Progenitor cell of endocrine pancreas (in vitro differentiated cells): ENCODE results near the gene NAA25. TPM values are rescaled to one million over a fixed set of nuclear protein-coding genes. Genes with fewer than 3 reads are reported as not detected.

ENCODE experiments used
- DNase-seq: peaks from one replicate; pipeline ENCODE4 v3.0.0; 2021; ENCODE audit warnings: low spot score; ENCODE audit not compliant: unreplicated experiment
- H3K27ac Mint-ChIP-seq: 2 replicates; pipeline ENCODE4 v1.8.0; 2021; ENCODE audit warnings: mild to moderate bottlenecking, moderate library complexity, mixed read lengths
- H3K27me3 Mint-ChIP-seq: 2 replicates; pipeline ENCODE4 v1.8.0; 2021; ENCODE audit warnings: mixed read lengths
- H3K36me3 Mint-ChIP-seq: 2 replicates; pipeline ENCODE4 v1.8.0; 2022; ENCODE audit warnings: mixed read lengths; ENCODE audit not compliant: insufficient read depth
- H3K4me1 Mint-ChIP-seq: 2 replicates; pipeline ENCODE4 v1.8.0; 2021; ENCODE audit warnings: low read depth, mixed read lengths
- H3K4me3 Mint-ChIP-seq: 2 replicates; pipeline ENCODE4 v1.8.0; 2021; ENCODE audit warnings: low read depth, mild to moderate bottlenecking, moderate library complexity, mixed read lengths
- H3K9me3 Mint-ChIP-seq: 2 replicates; pipeline ENCODE4 v1.8.0; 2021; ENCODE audit warnings: low read depth, mixed read lengths
- total RNA-seq: library from RNA; stranded (reverse); gene quantifications from 2 replicates; pipeline ENCODE4 v1.2.1, GENCODE V29; 2021
- TF ChIP-seq, protein P1 (sequence below): fragments of 200-600 bp; sonication (generic); IDR thresholded peaks from one replicate; pipeline ENCODE4 v1.5.0; 2021; ENCODE audit warnings: antibody characterized with exemption, mild to moderate bottlenecking; ENCODE audit not compliant: unreplicated experiment

Gene NAA25
- total RNA-seq, 1 donor from 2014 or later = 34.5 TPM

DNA sequence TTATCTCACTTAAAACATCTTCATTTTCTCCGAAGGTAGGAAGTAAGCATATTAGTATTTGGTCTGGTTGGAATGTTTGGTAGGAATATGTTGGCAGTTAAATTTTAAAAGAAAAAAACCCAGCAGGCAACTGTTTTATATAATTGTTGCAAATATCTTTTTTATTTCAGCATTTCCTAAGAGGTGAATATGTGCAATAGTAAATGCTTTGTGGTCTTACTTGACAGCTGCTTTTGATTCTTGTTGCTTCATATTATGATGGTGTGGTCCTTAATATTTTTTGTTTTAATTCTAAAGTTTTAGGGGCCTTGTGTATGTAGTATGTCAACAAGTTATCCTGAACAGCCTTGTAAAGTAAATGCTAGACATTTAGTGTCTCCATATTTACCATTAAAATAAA is 23.1 kb upstream of the NAA25 start:
- H3K27me3 Mint-ChIP-seq = no peaks in the 10 kb centered on the region
- H3K4me1 Mint-ChIP-seq = peaks cover 5% of the 10 kb centered on the region
- no peak overlapping the region for H3K27ac Mint-ChIP-seq

DNA sequence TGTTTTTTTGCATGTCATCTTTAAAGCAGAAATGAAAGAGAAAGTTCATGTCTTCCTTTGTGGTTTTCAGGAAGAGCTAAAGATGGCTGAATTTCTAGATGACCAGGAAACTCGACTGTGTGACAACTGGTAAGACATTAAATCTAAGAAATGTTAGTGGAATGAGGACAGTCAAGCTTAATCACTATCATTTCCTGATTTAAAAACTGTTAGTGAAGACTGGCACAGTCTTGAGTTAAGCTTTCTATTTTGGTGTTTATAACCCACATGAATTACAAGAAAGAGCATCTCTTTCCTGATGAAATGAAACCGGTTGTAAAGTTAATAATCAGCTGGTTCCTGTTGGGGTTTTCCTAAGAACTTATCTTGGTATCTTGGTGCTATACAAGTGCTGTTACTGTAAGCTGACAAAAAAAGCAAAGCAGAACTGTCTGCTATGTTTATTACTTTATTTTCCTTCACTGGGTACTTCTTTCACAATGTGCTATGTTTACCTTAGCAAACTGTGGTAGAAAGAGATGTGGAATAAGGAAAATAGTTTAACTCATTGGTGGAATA is 21.9 kb upstream of the NAA25 start:
- TF ChIP-seq, protein P1, sequence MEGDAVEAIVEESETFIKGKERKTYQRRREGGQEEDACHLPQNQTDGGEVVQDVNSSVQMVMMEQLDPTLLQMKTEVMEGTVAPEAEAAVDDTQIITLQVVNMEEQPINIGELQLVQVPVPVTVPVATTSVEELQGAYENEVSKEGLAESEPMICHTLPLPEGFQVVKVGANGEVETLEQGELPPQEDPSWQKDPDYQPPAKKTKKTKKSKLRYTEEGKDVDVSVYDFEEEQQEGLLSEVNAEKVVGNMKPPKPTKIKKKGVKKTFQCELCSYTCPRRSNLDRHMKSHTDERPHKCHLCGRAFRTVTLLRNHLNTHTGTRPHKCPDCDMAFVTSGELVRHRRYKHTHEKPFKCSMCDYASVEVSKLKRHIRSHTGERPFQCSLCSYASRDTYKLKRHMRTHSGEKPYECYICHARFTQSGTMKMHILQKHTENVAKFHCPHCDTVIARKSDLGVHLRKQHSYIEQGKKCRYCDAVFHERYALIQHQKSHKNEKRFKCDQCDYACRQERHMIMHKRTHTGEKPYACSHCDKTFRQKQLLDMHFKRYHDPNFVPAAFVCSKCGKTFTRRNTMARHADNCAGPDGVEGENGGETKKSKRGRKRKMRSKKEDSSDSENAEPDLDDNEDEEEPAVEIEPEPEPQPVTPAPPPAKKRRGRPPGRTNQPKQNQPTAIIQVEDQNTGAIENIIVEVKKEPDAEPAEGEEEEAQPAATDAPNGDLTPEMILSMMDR = no peak
- no peaks in the 10 kb centered on the region for H3K9me3 Mint-ChIP-seq
- H3K4me1 Mint-ChIP-seq = peaks cover 10% of the 10 kb centered on the region
- no peaks in the 10 kb centered on the region for H3K27me3 Mint-ChIP-seq
- no peak for DNase-seq
- no peak overlapping the region for H3K4me3 Mint-ChIP-seq
- no peak overlapping the region for H3K27ac Mint-ChIP-seq
- no peaks in the 10 kb centered on the region for H3K36me3 Mint-ChIP-seq

More for the DNA sequence above, 23.1 kb upstream of the NAA25 start:
- peaks cover under 1% of the 10 kb centered on the region for H3K36me3 Mint-ChIP-seq
- TF ChIP-seq, protein P1 = no peak
- no peak overlapping the region for H3K4me3 Mint-ChIP-seq
- no peaks in the 10 kb centered on the region for H3K9me3 Mint-ChIP-seq
- DNase-seq = no peak

DNA sequence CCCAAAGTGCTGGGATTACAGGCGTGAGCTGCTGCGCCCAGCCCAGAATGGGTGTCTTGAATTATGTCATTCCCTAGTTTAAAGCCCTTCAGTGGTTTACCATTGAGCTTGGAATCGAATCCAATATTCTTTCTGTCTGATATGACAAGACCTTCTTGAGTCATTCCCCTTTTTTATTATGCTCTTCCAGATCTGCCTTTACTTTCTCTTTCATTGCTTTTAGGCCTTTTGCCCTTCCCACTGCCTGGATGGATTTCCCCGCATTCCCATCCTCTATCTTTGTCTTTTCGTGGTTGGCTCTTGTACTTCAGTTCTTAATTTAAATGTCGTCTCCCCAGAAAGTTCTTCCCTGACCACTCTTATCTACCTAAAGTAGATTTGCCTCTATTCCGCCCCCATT is 18.3 kb upstream of the NAA25 start:
- H3K27me3 Mint-ChIP-seq = no peaks in the 10 kb centered on the region
- peak overlapping the region; percentile 86 for H3K4me3 Mint-ChIP-seq
- no peak for DNase-seq
- H3K9me3 Mint-ChIP-seq = no peaks in the 10 kb centered on the region
- TF ChIP-seq, protein P1 = no peak
- peaks cover 18% of the 10 kb centered on the region for H3K4me1 Mint-ChIP-seq
- peak overlapping the region; percentile 23 for H3K27ac Mint-ChIP-seq
- no peaks in the 10 kb centered on the region for H3K36me3 Mint-ChIP-seq

DNA sequence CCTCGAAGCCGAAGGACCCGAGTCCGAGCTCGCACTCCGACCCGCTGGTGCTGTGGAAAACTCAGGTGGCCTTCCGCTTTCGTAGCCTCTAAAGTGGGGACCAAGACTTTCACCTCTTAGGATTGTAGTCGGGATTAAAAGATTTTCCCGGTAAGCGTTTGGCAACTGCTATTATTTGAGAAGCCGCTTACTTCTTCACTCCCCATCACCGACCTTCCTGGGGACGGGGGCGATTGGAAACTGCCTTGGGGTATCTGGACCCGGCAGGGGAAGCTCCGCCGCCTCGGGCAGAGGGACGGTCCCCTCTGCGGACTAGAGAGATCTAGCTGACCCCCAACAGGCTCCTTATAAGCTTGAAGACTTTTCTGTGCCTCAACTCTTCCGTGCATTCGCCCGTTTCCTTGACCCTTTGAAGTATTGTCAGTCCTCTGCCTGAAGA is 17.4 kb upstream of the NAA25 start:
- H3K4me3 Mint-ChIP-seq = peak overlapping the region; percentile 86
- H3K36me3 Mint-ChIP-seq = no peaks in the 10 kb centered on the region
- TF ChIP-seq, protein P1 = no peak
- H3K27ac Mint-ChIP-seq = peak overlapping the region; percentile 52
- no peak for DNase-seq
- peaks cover 20% of the 10 kb centered on the region for H3K4me1 Mint-ChIP-seq
- H3K9me3 Mint-ChIP-seq = no peaks in the 10 kb centered on the region
- no peaks in the 10 kb centered on the region for H3K27me3 Mint-ChIP-seq

DNA sequence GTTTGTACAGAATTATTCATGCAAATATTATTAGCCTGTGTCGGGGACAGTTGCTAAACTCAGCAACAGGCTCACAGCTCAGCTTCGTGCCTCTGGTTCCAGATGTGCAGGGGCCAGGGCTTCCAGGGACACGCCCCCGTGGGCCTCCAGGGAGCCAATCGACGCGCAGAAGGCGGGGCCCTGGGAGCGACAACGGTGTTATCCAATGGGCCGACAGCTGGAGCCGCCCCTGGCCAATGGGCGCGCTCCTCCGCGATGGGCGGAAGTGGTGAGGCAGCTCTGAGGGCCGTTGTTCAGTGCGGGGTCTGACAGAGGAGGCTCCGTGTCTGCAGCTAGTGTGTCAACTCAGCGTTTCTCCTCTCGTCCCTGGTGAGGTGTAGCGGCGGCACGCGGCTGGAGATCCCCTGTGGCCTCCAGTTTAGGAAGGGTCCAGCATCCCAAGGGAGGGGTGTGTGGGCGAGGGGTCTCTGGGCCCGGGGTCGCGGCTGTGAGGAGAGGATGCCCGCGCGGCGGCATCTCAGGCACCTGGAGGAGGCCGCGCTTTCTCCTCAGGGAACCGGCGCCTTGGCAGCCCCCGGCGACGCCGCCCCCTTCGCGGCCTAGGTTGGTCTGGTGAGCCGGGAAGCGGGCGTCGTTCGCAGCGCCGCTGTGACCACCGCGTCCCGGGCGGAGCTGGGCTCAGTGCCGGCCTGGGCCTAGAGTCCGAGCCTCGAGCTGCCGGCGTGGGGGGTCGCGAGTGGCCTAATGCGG is 16.8 kb upstream of the NAA25 start, which contains the start of gene TRAFD1:
Gene TRAFD1, plus strand, starts transcription at position 311 of the 750 bp plus-strand sequence. CDS start 4,963 bp downstream, outside the sequence.
- H3K4me1 Mint-ChIP-seq = peaks cover 20% of the 10 kb centered on the region
- no peaks in the 10 kb centered on the region for H3K9me3 Mint-ChIP-seq
- H3K27me3 Mint-ChIP-seq = no peaks in the 10 kb centered on the region
- H3K36me3 Mint-ChIP-seq = no peaks in the 10 kb centered on the region
- DNase-seq = peak; percentile 98
- TF ChIP-seq, protein P1 = no peak
- peak within 1 kb of the TSS; percentile 90 for H3K27ac Mint-ChIP-seq
- peak within 1 kb of the TSS; percentile 86 for H3K4me3 Mint-ChIP-seq
